Measurements from ENCODE around the gene PLPPR2.
"Not testable (repeated sequence)": the region's sequence is repeated elsewhere in the genome, so short reads cannot be mapped to it uniquely, and the experiment has no call there.

The PLPPR2 gene

GRCh38 chr19:11404588-11405222 is 49.5 kb downstream of the PLPPR2 start:
- no peak for DNase-seq

- no peak for DNase-seq
Measured at GRCh38 chr19:11405846-11406643, 50.8 kb downstream of the PLPPR2 start.

GRCh38 chr19:11406703-11407236 is 51.5 kb downstream of the PLPPR2 start:
- not testable (repeated sequence) for DNase-seq

- DNase-seq: no peak
Measured at GRCh38 chr19:11408591-11408990, 53.4 kb downstream of the PLPPR2 start.

- no peak for DNase-seq
Measured at GRCh38 chr19:11410682-11411081, 55.5 kb downstream of the PLPPR2 start.

- no peak for DNase-seq
Measured at GRCh38 chr19:11414544-11414943, 59.3 kb downstream of the PLPPR2 start.
